GM12874 (cell line): ENCODE results near the gene LCE3B.

Source experiments
- TF ChIP-seq, protein P1 (sequence below): IDR thresholded peaks from 2 replicates; pipeline ENCODE4 v1.5.1; 2011; ENCODE audit warnings: low read depth, mild to moderate bottlenecking, control low read depth, low read length, moderate library complexity; ENCODE audit not compliant: insufficient read depth

Gene LCE3B

DNA sequence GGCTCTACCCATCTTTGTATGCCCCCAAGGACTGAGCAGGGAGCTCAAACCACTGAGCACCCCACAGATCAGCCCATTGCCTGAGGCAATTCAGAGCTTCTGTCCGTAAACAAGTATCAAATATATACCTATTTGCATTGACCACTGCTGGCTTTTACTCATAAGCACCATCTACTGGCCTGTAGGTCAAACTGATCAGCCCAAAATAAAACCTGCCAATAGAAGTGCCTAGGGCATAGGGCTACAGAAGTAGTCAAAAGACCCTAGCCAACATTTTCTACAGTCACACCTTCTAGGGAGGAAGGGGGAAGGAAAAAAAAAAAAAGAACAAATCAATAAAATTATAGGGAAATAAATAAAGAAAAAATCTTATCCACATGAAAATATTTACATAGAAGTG, 28.0 kb upstream of the LCE3B start:
- TF ChIP-seq, protein P1, sequence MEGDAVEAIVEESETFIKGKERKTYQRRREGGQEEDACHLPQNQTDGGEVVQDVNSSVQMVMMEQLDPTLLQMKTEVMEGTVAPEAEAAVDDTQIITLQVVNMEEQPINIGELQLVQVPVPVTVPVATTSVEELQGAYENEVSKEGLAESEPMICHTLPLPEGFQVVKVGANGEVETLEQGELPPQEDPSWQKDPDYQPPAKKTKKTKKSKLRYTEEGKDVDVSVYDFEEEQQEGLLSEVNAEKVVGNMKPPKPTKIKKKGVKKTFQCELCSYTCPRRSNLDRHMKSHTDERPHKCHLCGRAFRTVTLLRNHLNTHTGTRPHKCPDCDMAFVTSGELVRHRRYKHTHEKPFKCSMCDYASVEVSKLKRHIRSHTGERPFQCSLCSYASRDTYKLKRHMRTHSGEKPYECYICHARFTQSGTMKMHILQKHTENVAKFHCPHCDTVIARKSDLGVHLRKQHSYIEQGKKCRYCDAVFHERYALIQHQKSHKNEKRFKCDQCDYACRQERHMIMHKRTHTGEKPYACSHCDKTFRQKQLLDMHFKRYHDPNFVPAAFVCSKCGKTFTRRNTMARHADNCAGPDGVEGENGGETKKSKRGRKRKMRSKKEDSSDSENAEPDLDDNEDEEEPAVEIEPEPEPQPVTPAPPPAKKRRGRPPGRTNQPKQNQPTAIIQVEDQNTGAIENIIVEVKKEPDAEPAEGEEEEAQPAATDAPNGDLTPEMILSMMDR = peak; percentile 27; the same call in 1 of the 2 replicates

GRCh38 chr1:152596986-152597385, 16.6 kb upstream of the LCE3B start:
- TF ChIP-seq, protein P1 = no peak

- TF ChIP-seq, protein P1 = no peak
These were observed 13.7 kb upstream of the LCE3B start, which contains the start of gene LCE3C for GRCh38 chr1:152599934-152600333. Gene LCE3C, plus strand, starts transcription at chr1:152600234. Its CDS starts 498 bp downstream, at chr1:152600732.

DNA sequence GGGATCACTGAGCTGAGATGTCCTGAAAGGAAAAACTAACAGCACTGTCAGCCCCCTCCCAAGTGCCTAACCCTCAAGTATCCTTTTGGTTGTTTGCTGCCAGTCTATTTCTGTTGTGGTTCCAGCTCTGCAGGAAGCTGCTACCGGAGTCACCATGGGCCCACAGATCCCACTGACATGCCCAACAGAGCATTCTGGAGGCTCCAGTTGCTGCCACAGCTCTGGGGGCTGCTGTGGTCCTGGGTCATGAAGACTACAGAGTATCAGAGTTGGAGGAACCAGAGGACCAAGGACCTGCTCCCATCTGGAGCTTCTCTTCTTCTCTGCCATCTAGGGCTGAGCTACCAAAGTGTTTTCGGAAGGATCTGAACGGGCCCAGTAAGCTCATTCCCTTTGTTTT, 8.4 kb downstream of the LCE3B start:
- TF ChIP-seq, protein P1 = no peak

DNA sequence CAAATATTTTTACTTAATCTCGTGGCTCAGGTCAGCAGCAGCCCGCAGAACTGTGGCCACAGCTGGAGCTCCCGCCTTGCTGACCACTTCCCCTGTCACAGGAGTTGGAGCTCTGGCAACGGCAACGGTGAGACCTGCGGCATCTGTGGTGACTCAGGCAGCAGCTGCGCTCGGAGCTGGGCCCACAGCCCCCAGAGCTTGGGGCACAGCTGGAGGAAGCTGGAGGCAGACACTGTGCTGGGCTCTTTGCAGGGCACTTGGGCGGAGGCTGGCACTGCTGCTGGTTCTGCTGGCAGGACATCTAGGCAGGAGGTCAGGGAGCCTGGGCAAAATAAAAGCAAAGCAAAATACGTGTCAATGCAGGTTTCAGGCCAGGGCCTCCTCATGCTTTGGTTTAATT, 9.2 kb downstream of the LCE3B start, which contains the start of gene LCE3A:
TSS of gene LCE3A (minus strand) at position 301 of the 400 bp plus-strand sequence. CDS start at position 301, 0 bp downstream.
- TF ChIP-seq, protein P1 = no peak

DNA sequence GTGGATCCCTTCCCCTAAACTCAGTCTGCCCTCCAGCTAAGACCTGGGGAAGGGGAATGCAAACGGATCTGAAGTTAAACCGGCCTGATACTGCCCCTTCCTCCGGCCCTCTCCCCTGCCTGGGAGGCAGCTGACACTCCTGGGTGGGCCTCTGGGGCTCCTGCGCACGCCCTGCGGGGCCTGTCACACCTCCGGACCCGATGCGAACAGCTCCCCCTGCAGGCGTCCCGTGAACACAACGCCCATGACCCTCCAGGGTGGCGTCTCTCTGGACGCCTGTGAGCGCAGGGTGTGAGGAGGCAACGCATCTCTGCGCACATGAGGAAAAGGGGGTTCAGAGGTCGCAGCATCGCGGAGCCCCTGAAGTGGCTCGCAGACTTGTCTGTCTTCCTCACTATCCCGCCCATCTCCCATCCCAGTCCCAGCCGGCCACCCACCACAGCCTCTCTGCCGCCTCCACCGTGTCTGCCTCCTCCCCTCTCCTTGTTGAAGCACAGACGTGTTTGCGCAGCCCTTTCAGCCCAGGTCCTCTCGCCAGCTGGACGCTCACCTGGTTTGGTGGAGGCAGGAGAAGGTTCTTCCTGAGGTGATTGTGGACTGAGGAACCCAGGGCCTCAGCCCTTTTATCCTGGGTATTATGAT, 9.7 kb downstream of the LCE3B start:
- TF ChIP-seq, protein P1 = peak; percentile 49

DNA sequence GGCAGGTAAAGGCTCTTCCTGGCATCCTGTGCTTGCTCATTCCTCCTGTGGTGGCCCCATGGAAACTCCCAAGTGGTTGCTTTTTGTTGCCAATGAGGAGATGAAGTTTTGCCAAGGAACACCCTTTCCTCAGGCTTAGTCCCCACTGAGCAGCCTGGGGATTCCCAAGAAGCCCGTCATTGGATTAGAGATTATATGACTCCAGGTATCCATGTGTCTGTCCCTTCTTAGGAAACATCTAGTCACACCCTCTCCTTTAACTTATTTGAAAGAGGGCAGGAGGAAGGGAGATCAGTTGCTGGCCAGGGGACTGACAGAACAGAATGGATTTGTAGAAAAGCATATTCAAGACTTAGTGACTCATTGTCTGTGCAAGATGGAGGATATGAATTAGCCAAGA, 13.1 kb downstream of the LCE3B start:
- TF ChIP-seq, protein P1 = no peak

- TF ChIP-seq, protein P1 = no peak
These were observed 17.0 kb downstream of the LCE3B start for GRCh38 chr1:152630596-152630995.
